ENCODE measurements around the gene TULP4.

TULP4 gene

GRCh38 chr6:158559338-158559894, 247.2 kb downstream of the TULP4 start:
- H2AFZ ChIP-seq (ENCODE audit: low read depth, low read length), result peak overlapping the region; percentile 96
- H3K4me1 ChIP-seq (ENCODE audit: insufficient read depth, low read length), result peaks cover 23% of the 10 kb centered on the region
- H3K9me3 ChIP-seq (ENCODE audit: low read length), result no peaks in the 10 kb centered on the region
- no peaks in the 10 kb centered on the region for H3K36me3 ChIP-seq (ENCODE audit: insufficient read depth, low read length)
- no peaks in the 10 kb centered on the region for H3K27me3 ChIP-seq (ENCODE audit: insufficient read depth, low read length)
- peak overlapping the region; percentile 72 for H3K4me3 ChIP-seq (ENCODE audit: low read length)

- no peaks in the 10 kb centered on the region for H3K9me3 ChIP-seq (ENCODE audit: low read length)
- peaks cover 23% of the 10 kb centered on the region for H3K4me1 ChIP-seq (ENCODE audit: insufficient read depth, low read length)
- H2AFZ ChIP-seq (ENCODE audit: low read depth, low read length), result peak within 1 kb of the TSS; percentile 96
- peak within 1 kb of the TSS; percentile 72 for H3K4me3 ChIP-seq (ENCODE audit: low read length)
- no peaks in the 10 kb centered on the region for H3K36me3 ChIP-seq (ENCODE audit: insufficient read depth, low read length)
- H3K27me3 ChIP-seq (ENCODE audit: insufficient read depth, low read length), result no peaks in the 10 kb centered on the region
These were observed 247.9 kb downstream of the TULP4 start, which contains the start of gene TMEM181 for GRCh38 chr6:158559895-158560835. Gene TMEM181, plus strand, starts transcription at chr6:158560091. Its CDS starts 134 bp downstream, at chr6:158560225.

- H3K4me3 ChIP-seq (ENCODE audit: low read length), result peak overlapping the region; percentile 72
These were observed 248.6 kb downstream of the TULP4 start for GRCh38 chr6:158560836-158561320.

More at GRCh38 chr6:158560836-158561320, 248.6 kb downstream of the TULP4 start:
- Histone ChIP-seq H3K27me3 (ENCODE audit: insufficient read depth, low read length) (no peaks in the 10 kb centered on the region), H3K4me1 (ENCODE audit: insufficient read depth, low read length) (peaks cover 23% of the 10 kb centered on the region), H2AFZ (ENCODE audit: low read depth, low read length) (peak overlapping the region; percentile 96), H3K36me3 (ENCODE audit: insufficient read depth, low read length) (no peaks in the 10 kb centered on the region), H3K9me3 (ENCODE audit: low read length) (no peaks in the 10 kb centered on the region)
